ENCODE measurements around the gene UGGT1. TPM values are rescaled to one million over a fixed set of nuclear protein-coding genes. Genes with fewer than 3 reads are reported as not detected.
"Not testable (repeated sequence)": the region's sequence is repeated elsewhere in the genome, so short reads cannot be mapped to it uniquely, and the experiment has no call there.

Gene UGGT1
- total and polyA plus RNA-seq, 12 donors: 6.5 to 44.0 (median 28.4) TPM

- TF ChIP-seq, protein P1, sequence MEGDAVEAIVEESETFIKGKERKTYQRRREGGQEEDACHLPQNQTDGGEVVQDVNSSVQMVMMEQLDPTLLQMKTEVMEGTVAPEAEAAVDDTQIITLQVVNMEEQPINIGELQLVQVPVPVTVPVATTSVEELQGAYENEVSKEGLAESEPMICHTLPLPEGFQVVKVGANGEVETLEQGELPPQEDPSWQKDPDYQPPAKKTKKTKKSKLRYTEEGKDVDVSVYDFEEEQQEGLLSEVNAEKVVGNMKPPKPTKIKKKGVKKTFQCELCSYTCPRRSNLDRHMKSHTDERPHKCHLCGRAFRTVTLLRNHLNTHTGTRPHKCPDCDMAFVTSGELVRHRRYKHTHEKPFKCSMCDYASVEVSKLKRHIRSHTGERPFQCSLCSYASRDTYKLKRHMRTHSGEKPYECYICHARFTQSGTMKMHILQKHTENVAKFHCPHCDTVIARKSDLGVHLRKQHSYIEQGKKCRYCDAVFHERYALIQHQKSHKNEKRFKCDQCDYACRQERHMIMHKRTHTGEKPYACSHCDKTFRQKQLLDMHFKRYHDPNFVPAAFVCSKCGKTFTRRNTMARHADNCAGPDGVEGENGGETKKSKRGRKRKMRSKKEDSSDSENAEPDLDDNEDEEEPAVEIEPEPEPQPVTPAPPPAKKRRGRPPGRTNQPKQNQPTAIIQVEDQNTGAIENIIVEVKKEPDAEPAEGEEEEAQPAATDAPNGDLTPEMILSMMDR (IDR thresholded peaks at IDR 0.05): no peak
- peaks cover 0 to under 1% (median 0%) of the 10 kb centered on the region in 9 donors for H3K4me1 ChIP-seq
- intact Hi-C loops (cut with DNase I): no loop called here
- H3K36me3 ChIP-seq: no peaks in the 10 kb centered on the region
- peak in 1 of 8 donors; percentile 13 for ATAC-seq
- peaks cover 0 to 31% (median 0%) of the 10 kb centered on the region in 11 donors for H3K9me3 ChIP-seq
- no peak overlapping the region for H3K4me3 ChIP-seq
- no peak for DNase-seq
- WGBS, 2 donors: 94 to 96% methylated on average over 23 of the region's 23 CpGs
- no peak overlapping the region for H3K27ac ChIP-seq
- no peaks in the 10 kb centered on the region for H3K27me3 ChIP-seq
Observed at GRCh38 chr2:128208023-128208422, 117.0 kb downstream of the UGGT1 start.

- intact Hi-C loops (cut with DNase I); H3K27me3 ChIP-seq; DNase-seq; H3K4me1 ChIP-seq; H3K4me3 ChIP-seq; H3K27ac ChIP-seq; H3K36me3 ChIP-seq: not testable (repeated sequence)
- WGBS, 2 donors: 92 to 94% methylated on average over 17 to 22 of the region's 22 CpGs
- peak in 1 of 8 donors; percentile 38 for ATAC-seq
- H3K9me3 ChIP-seq: peaks cover 0 to 31% (median 0%) of the 10 kb centered on the region in 11 donors
Observed at GRCh38 chr2:128208631-128209324, 117.8 kb downstream of the UGGT1 start.

- no peak for DNase-seq
- H3K4me1 ChIP-seq: no peaks in the 10 kb centered on the region
Observed at GRCh38 chr2:128214251-128214650, 123.3 kb downstream of the UGGT1 start.

DNA sequence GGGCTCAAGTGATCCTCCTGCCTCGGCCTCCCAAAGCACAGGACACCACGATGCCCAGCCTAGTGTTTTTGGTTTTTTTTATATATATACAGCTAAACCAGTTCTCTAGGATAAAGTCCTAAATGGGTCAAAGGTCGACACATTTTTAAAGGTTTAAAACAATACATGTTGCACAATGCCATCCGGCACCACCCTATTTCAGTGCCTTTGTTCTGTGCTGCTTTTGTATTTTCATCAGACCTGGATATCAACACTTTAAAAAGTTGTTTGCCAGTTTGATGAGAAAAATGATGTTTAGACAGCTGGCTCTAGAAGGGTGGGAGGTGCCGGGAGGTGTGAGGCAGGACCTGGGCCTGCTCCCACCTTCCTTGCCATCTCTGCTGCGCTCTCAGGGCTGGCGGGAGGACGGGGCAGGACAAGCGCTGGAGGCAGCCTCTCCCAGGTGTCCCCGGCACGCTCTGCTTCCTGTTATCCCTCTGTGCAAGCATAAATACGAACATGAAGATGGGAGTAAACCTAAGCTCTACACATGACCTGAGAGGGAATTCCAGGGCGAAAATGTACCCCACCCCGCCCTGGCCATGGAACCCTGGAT, 124.0 kb downstream of the UGGT1 start:
- WGBS, 2 donors: 86 to 91% methylated on average over 14 of the region's 14 CpGs
- Histone ChIP-seq H3K4me3 (no peak overlapping the region), H3K27ac (no peak overlapping the region), H3K9me3 (peaks cover 0 to 3% (median 0%) of the 10 kb centered on the region in 11 donors), H3K27me3 (no peaks in the 10 kb centered on the region), H3K36me3 (no peaks in the 10 kb centered on the region), H3K4me1 (no peaks in the 10 kb centered on the region)
- TF ChIP-seq, protein P1 (IDR thresholded peaks at IDR 0.05): no peak
- DNase-seq (no peak), ATAC-seq (no peak)
- intact Hi-C loops (cut with DNase I): no loop called here

More at GRCh38 chr2:128214251-128214650, 123.3 kb downstream of the UGGT1 start:
- Histone ChIP-seq H3K9me3 (peaks cover 0 to 10% (median 0%) of the 10 kb centered on the region in 11 donors), H3K36me3 (no peaks in the 10 kb centered on the region), H3K27ac (no peak overlapping the region), H3K4me3 (no peak overlapping the region), H3K27me3 (no peaks in the 10 kb centered on the region)
- ATAC-seq: no peak
- TF ChIP-seq, protein P1 (IDR thresholded peaks at IDR 0.05): no peak
- 85 to 86% methylated on average over 14 of the region's 14 CpGs for WGBS, 2 donors
- intact Hi-C loops (cut with DNase I): no loop called here

Measured in heart right ventricle (tissue), 16 donors.